ENCODE data around the gene GRIK2. TPM values are rescaled to one million over a fixed set of nuclear protein-coding genes. Genes with fewer than 3 reads are reported as not detected.

Gene GRIK2
- total RNA-seq, 1 donor from 2014 or later: 11.3 TPM

DNA sequence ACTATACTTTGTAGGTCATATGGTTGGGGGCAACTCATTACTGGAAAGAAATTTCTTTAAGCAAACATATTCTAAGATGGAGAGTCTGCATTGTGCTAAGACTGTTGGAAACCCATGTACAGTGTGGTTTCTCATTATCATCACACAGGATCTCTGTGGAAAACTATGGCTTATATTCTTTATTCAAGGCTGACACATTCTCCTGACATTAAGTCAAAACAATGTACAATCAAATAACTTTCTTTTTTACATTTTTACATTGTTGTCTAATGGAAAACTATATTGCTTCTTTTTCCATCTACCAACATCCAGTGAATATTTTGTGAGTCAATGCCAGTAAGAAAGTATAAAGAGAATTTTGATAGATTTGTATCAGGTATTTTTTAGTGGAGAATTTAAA is 417.6 kb downstream of the GRIK2 start:
- Histone ChIP-seq H3K9me3 (replicated peaks) (no peaks in the 10 kb centered on the region), H3K4me1 (no peaks in the 10 kb centered on the region), H3K27ac (replicated peaks) (no peak overlapping the region), H3K27me3 (ENCODE audit: low read depth) (no peaks in the 10 kb centered on the region), H3K36me3 (no peaks in the 10 kb centered on the region), H3K4me3 (no peak overlapping the region)
- TF ChIP-seq, protein P1, sequence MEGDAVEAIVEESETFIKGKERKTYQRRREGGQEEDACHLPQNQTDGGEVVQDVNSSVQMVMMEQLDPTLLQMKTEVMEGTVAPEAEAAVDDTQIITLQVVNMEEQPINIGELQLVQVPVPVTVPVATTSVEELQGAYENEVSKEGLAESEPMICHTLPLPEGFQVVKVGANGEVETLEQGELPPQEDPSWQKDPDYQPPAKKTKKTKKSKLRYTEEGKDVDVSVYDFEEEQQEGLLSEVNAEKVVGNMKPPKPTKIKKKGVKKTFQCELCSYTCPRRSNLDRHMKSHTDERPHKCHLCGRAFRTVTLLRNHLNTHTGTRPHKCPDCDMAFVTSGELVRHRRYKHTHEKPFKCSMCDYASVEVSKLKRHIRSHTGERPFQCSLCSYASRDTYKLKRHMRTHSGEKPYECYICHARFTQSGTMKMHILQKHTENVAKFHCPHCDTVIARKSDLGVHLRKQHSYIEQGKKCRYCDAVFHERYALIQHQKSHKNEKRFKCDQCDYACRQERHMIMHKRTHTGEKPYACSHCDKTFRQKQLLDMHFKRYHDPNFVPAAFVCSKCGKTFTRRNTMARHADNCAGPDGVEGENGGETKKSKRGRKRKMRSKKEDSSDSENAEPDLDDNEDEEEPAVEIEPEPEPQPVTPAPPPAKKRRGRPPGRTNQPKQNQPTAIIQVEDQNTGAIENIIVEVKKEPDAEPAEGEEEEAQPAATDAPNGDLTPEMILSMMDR (IDR thresholded peaks at IDR 0.05; ENCODE audit: borderline replicate concordance): no peak
- no peak for DNase-seq
- intact Hi-C loops (cut with micrococcal nuclease): no loop called here

DNA sequence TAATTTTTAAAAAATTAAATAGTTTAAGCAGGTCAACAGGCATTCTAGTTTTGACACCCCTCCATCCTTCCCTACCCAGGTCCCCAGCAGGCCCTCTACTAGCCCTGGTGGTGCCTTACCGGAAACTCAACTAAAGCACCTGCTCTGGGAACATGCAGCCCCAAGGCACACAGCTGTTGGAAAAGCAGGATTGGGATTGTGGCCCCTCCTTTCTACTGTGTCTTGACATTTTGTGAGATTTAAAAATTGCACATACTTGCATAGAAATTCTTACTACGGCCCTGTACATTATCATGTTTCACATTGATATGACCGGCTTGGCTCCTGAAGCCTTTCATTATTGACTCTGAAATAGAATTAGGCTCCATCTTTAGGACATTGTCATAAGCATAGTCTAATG is 423.2 kb downstream of the GRIK2 start:
- DNase-seq: no peak
- H3K9me3 ChIP-seq (replicated peaks): no peaks in the 10 kb centered on the region
- intact Hi-C loops (cut with micrococcal nuclease): no loop called here
- no peak overlapping the region for H3K27ac ChIP-seq (replicated peaks)
- no peaks in the 10 kb centered on the region for H3K4me1 ChIP-seq
- H3K27me3 ChIP-seq (ENCODE audit: low read depth): no peaks in the 10 kb centered on the region
- no peak overlapping the region for H3K4me3 ChIP-seq
- TF ChIP-seq, protein P1 (IDR thresholded peaks at IDR 0.05; ENCODE audit: borderline replicate concordance): no peak
- H3K36me3 ChIP-seq: no peaks in the 10 kb centered on the region

DNA sequence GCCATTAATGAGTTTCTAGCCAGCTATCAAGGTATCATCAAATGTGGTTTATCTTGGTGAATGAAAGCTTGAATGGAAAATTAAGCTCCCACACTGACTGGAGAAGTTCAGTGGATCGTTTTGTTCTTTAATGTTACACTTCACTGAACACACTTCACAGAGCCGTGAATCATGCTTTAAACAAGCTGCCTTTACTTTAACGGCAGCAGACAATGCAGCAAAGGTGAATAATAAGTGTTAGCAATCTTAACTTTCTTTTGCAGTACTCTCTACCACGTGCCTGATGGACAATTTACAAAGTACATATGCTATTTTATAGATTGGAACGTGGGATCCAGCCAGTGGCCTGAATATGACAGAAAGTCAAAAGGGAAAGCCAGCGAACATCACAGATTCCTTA is 424.5 kb downstream of the GRIK2 start:
- H3K9me3 ChIP-seq (replicated peaks): no peaks in the 10 kb centered on the region
- no peak for DNase-seq
- H3K4me3 ChIP-seq: no peak overlapping the region
- no peaks in the 10 kb centered on the region for H3K27me3 ChIP-seq (ENCODE audit: low read depth)
- TF ChIP-seq, protein P1 (IDR thresholded peaks at IDR 0.05; ENCODE audit: borderline replicate concordance): no peak
- H3K4me1 ChIP-seq: no peaks in the 10 kb centered on the region
- no peak overlapping the region for H3K27ac ChIP-seq (replicated peaks)
- intact Hi-C loops (cut with micrococcal nuclease): no loop called here
- no peaks in the 10 kb centered on the region for H3K36me3 ChIP-seq

DNA sequence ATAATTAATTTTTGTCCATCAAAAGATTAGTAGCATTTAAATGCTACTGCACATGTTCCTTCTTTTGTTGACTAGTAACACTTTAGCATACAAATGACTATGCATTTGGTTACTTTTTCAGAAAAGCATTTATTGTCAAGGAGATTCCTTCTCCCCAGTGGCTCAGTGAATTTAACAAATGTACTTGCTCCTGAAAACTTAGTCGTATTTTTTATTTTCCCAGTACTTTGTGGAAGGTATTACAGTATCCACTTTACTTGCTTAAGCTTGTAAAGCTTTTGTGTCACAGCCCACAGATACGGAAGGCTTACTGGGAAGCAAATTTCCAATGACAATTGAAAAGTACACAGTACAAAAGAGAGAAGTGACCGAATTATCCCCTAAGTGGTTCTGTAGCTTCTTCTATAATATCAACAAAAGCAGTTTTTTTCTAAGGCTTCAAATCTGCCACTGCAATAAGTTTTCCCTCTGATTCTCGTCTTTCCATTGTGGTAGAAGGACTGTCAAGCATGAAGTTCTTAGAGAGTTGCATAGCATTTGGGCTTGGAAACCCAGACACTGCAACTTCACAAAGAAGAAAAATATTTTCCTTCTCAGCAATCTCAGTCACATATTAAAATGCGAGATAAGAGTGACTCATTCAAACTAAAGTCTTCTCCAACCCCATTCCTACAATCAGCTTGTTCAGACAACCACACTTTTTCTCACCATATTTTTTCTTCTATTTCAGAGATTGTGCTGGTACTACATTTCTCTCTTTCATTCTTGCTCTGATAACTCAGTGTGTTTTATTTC is 431.2 kb downstream of the GRIK2 start:
- intact Hi-C loops (cut with micrococcal nuclease): no loop called here
- H3K9me3 ChIP-seq (replicated peaks): peaks cover 25% of the 10 kb centered on the region
- DNase-seq: no peak
- H3K4me1 ChIP-seq: no peaks in the 10 kb centered on the region
- no peak overlapping the region for H3K27ac ChIP-seq (replicated peaks)
- no peaks in the 10 kb centered on the region for H3K36me3 ChIP-seq
- TF ChIP-seq, protein P1 (IDR thresholded peaks at IDR 0.05; ENCODE audit: borderline replicate concordance): no peak
- no peaks in the 10 kb centered on the region for H3K27me3 ChIP-seq (ENCODE audit: low read depth)
- H3K4me3 ChIP-seq: no peak overlapping the region

DNA sequence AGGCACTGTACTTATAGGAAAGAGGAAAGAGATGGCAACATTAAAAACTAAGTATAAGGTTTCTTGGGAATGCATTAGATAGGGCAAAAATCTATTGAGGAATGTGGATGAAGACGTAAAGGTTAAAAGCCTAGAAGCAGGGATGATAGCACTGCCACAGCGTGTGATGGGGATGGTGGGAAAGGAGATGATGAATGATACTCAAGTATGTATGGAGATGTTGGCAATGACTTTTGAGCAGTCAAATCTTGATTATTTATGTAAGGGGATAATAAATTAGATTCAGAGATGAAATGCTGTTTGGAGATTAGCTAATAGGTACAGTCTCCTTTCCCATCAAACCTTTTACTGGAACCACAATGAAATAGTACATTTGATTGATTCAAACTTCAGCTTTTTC is 432.8 kb downstream of the GRIK2 start:
- no peak overlapping the region for H3K4me3 ChIP-seq
- no peaks in the 10 kb centered on the region for H3K27me3 ChIP-seq (ENCODE audit: low read depth)
- intact Hi-C loops (cut with micrococcal nuclease): no loop called here
- DNase-seq: no peak
- H3K9me3 ChIP-seq (replicated peaks): peaks cover 28% of the 10 kb centered on the region
- H3K4me1 ChIP-seq: no peaks in the 10 kb centered on the region
- TF ChIP-seq, protein P1 (IDR thresholded peaks at IDR 0.05; ENCODE audit: borderline replicate concordance): no peak
- H3K36me3 ChIP-seq: no peaks in the 10 kb centered on the region
- H3K27ac ChIP-seq (replicated peaks): no peak overlapping the region

Measured in left ventricle myocardium inferior (tissue), 1 donor.